Hypothalamus (tissue), 51 donors: ENCODE results near the gene DLG2.
"Not testable (repeated sequence)": the region's sequence is repeated elsewhere in the genome, so short reads cannot be mapped to it uniquely, and the experiment has no call there.

Experiments
- DNase-seq, 51 donors: peaks; one replicate each; lab custom pipeline; 2025; lab: John Stamatoyannopoulos, UW

Gene DLG2

GRCh38 chr11:83493917-83494316 lies 2133.2 kb downstream of the DLG2 start:
- DNase-seq: no peak

- DNase-seq: no peak
Observed at GRCh38 chr11:83493034-83493433, 2134.1 kb downstream of the DLG2 start.

GRCh38 chr11:83483808-83484207 lies 2143.3 kb downstream of the DLG2 start:
- DNase-seq: no peak

- peak in 1 of 51 donors; percentile 55 for DNase-seq
Observed at GRCh38 chr11:83480811-83481210, 2146.3 kb downstream of the DLG2 start.

GRCh38 chr11:83480251-83480650 lies 2146.9 kb downstream of the DLG2 start:
- no peak for DNase-seq

- DNase-seq: no peak
Observed at GRCh38 chr11:83477772-83478171, 2149.4 kb downstream of the DLG2 start.

GRCh38 chr11:83475760-83476159 lies 2151.4 kb downstream of the DLG2 start:
- DNase-seq: no peak

GRCh38 chr11:83473743-83474142 lies 2153.4 kb downstream of the DLG2 start:
- no peak for DNase-seq

- DNase-seq: no peak
Observed at GRCh38 chr11:83472806-83473205, 2154.3 kb downstream of the DLG2 start.

- DNase-seq: no peak
Observed at GRCh38 chr11:83471831-83472727, 2155.1 kb downstream of the DLG2 start.

GRCh38 chr11:83467837-83468236 lies 2159.3 kb downstream of the DLG2 start:
- DNase-seq: no peak

GRCh38 chr11:83464160-83464944 lies 2162.8 kb downstream of the DLG2 start:
- no peak for DNase-seq

GRCh38 chr11:83459798-83460197 lies 2167.3 kb downstream of the DLG2 start:
- DNase-seq: no peak

GRCh38 chr11:83456566-83456965 lies 2170.6 kb downstream of the DLG2 start:
- no peak for DNase-seq

- DNase-seq: peak in 32 of 51 donors; percentile 2 to 69 (median 31)
Observed at GRCh38 chr11:83456075-83456474, 2171.1 kb downstream of the DLG2 start.

GRCh38 chr11:83455356-83455755 lies 2171.8 kb downstream of the DLG2 start:
- no peak for DNase-seq

- no peak for DNase-seq
Observed at GRCh38 chr11:83454674-83455073, 2172.5 kb downstream of the DLG2 start.

GRCh38 chr11:83449338-83449913 lies 2177.7 kb downstream of the DLG2 start:
- no peak for DNase-seq

GRCh38 chr11:83448686-83449085 lies 2178.5 kb downstream of the DLG2 start:
- DNase-seq: no peak

GRCh38 chr11:83443880-83444279 lies 2183.3 kb downstream of the DLG2 start:
- DNase-seq: not testable (repeated sequence)

GRCh38 chr11:83441601-83442000 lies 2185.5 kb downstream of the DLG2 start:
- no peak for DNase-seq
